HEK293T (cell line): ENCODE data around the gene PSMC2.

Source experiments
- FOXK2 ChIP-seq: fragments of 450-650 bp; IDR thresholded peaks from 2 replicates; pipeline ENCODE4 v1.6.1; 2016; ENCODE audit warnings: mild to moderate bottlenecking
- FOXM1 ChIP-seq: fragments of 450-650 bp; IDR thresholded peaks from 2 replicates; pipeline ENCODE4 v1.6.1; 2017; ENCODE audit warnings: mild to moderate bottlenecking, borderline replicate concordance
- LEF1 ChIP-seq: fragments of 450-650 bp; IDR thresholded peaks from 2 replicates; pipeline ENCODE4 v1.6.1; 2017; ENCODE audit warnings: mild to moderate bottlenecking, borderline replicate concordance
- NFRKB ChIP-seq: fragments of 450-650 bp; IDR thresholded peaks from 2 replicates; pipeline ENCODE4 v1.6.1; 2016; ENCODE audit warnings: mild to moderate bottlenecking, moderate library complexity
- ZNF384 ChIP-seq: fragments of 450-650 bp; IDR thresholded peaks from 2 replicates; pipeline ENCODE4 v1.6.1; 2016

DNA sequence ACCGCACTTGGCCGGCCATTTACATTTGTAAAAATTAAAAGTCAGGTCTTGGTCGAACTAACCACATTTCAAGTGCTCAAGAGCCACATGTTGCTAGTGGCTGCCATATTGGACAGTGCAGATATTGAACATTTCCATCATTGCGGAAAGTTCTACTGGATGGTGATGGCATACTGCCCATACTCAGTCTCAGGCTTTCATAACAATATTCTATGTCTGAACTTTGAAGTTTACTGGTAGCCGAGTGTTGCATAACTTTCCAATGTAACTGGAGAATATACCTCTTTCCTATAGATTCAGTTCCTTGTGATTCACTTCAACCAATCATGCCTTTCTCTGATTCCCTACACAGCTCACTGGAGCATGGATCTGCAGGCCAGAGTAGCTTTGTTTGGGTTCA is 43.7 kb downstream of the PSMC2 start:
- TF ChIP-seq FOXM1 (no peak), ZNF384 (no peak), LEF1 (no peak), FOXK2 (no peak), NFRKB (no peak)
